ENCODE data around the gene POLE2.
A peak's percentile ranks its signal among the peaks of the same experiment; 100 is the strongest.
"Not testable (repeated sequence)": the region's sequence is repeated elsewhere in the genome, so short reads cannot be mapped to it uniquely, and the experiment has no call there.

The POLE2 gene

GRCh38 chr14:49687942-49688700 lies at the start of gene POLE2:
Gene POLE2 (minus strand): TSS chr14:49688214. CDS start chr14:49688203, 11 bp downstream.
- H3K27ac Mint-ChIP-seq = peak within 1 kb of the TSS; percentile 89
- peak; percentile 87 for DNase-seq
- H3K9me3 Mint-ChIP-seq = no peaks in the 10 kb centered on the region
- ATAC-seq = peak; percentile 93
- no peaks in the 10 kb centered on the region for H3K27me3 Mint-ChIP-seq
- H3K4me3 Mint-ChIP-seq = peak within 1 kb of the TSS; percentile 91
- H3K4me1 Mint-ChIP-seq = peaks cover 38% of the 10 kb centered on the region
- H3K36me3 Mint-ChIP-seq (ENCODE audit: low read depth) = peaks cover 21% of the 10 kb centered on the region

GRCh38 chr14:49735669-49736068 lies 47.7 kb upstream of the POLE2 start:
- DNase-seq; H3K27me3 Mint-ChIP-seq; H3K9me3 Mint-ChIP-seq; H3K36me3 Mint-ChIP-seq (ENCODE audit: low read depth); H3K4me3 Mint-ChIP-seq; H3K27ac Mint-ChIP-seq; H3K4me1 Mint-ChIP-seq; ATAC-seq: not testable (repeated sequence)

GRCh38 chr14:49733836-49734235 lies 45.8 kb upstream of the POLE2 start:
- DNase-seq (no peak), ATAC-seq (no peak)
- H3K4me3 Mint-ChIP-seq = no peak overlapping the region
- no peaks in the 10 kb centered on the region for H3K4me1 Mint-ChIP-seq
- no peak overlapping the region for H3K27ac Mint-ChIP-seq
- H3K27me3 Mint-ChIP-seq = no peaks in the 10 kb centered on the region
- no peaks in the 10 kb centered on the region for H3K9me3 Mint-ChIP-seq
- no peaks in the 10 kb centered on the region for H3K36me3 Mint-ChIP-seq (ENCODE audit: low read depth)

GRCh38 chr14:49732896-49733295 lies 44.9 kb upstream of the POLE2 start:
- H3K27me3 Mint-ChIP-seq = no peaks in the 10 kb centered on the region
- DNase-seq (no peak), ATAC-seq (no peak)
- H3K4me1 Mint-ChIP-seq = no peaks in the 10 kb centered on the region
- no peaks in the 10 kb centered on the region for H3K9me3 Mint-ChIP-seq
- H3K27ac Mint-ChIP-seq = no peak overlapping the region
- H3K36me3 Mint-ChIP-seq (ENCODE audit: low read depth) = no peaks in the 10 kb centered on the region
- no peak overlapping the region for H3K4me3 Mint-ChIP-seq

- Mint-ChIP-seq H3K36me3 (ENCODE audit: low read depth) (no peaks in the 10 kb centered on the region), H3K27ac (no peak overlapping the region), H3K27me3 (no peaks in the 10 kb centered on the region), H3K4me1 (no peaks in the 10 kb centered on the region), H3K4me3 (no peak overlapping the region), H3K9me3 (no peaks in the 10 kb centered on the region)
- DNase-seq (no peak), ATAC-seq (no peak)
These were observed 39.2 kb upstream of the POLE2 start for GRCh38 chr14:49727171-49727570.

- H3K36me3 Mint-ChIP-seq (ENCODE audit: low read depth) = peaks cover 14% of the 10 kb centered on the region
- not testable (repeated sequence) for H3K9me3 Mint-ChIP-seq, H3K27ac Mint-ChIP-seq, ATAC-seq, DNase-seq, H3K4me1 Mint-ChIP-seq, H3K4me3 Mint-ChIP-seq, H3K27me3 Mint-ChIP-seq
These were observed 33.9 kb upstream of the POLE2 start for GRCh38 chr14:49721733-49722435.

- Mint-ChIP-seq H3K27ac (no peak overlapping the region), H3K36me3 (ENCODE audit: low read depth) (peaks cover 16% of the 10 kb centered on the region), H3K9me3 (no peaks in the 10 kb centered on the region), H3K27me3 (no peaks in the 10 kb centered on the region), H3K4me3 (no peak overlapping the region), H3K4me1 (no peaks in the 10 kb centered on the region)
- DNase-seq = no peak
- no peak for ATAC-seq
These were observed 32.7 kb upstream of the POLE2 start for GRCh38 chr14:49720744-49721143.

- not testable (repeated sequence) for H3K4me1 Mint-ChIP-seq; H3K27me3 Mint-ChIP-seq; H3K27ac Mint-ChIP-seq; DNase-seq; H3K4me3 Mint-ChIP-seq; H3K36me3 Mint-ChIP-seq (ENCODE audit: low read depth); H3K9me3 Mint-ChIP-seq; ATAC-seq
These were observed 23.0 kb upstream of the POLE2 start for GRCh38 chr14:49710993-49711392.

- H3K36me3 Mint-ChIP-seq (ENCODE audit: low read depth); H3K4me3 Mint-ChIP-seq; H3K27ac Mint-ChIP-seq; DNase-seq; H3K4me1 Mint-ChIP-seq; ATAC-seq; H3K9me3 Mint-ChIP-seq; H3K27me3 Mint-ChIP-seq: not testable (repeated sequence)
These were observed 16.5 kb upstream of the POLE2 start for GRCh38 chr14:49704471-49704870.

- H3K27ac Mint-ChIP-seq = no peak overlapping the region
These were observed 16.0 kb upstream of the POLE2 start for GRCh38 chr14:49703965-49704364.

GRCh38 chr14:49702725-49703124 lies 14.7 kb upstream of the POLE2 start:
- peaks cover 3% of the 10 kb centered on the region for H3K9me3 Mint-ChIP-seq

More at GRCh38 chr14:49703965-49704364, 16.0 kb upstream of the POLE2 start:
- H3K4me1 Mint-ChIP-seq = no peaks in the 10 kb centered on the region
- H3K36me3 Mint-ChIP-seq (ENCODE audit: low read depth) = peaks cover 3% of the 10 kb centered on the region
- H3K27me3 Mint-ChIP-seq = no peaks in the 10 kb centered on the region
- H3K4me3 Mint-ChIP-seq = no peak overlapping the region
- ATAC-seq (no peak), DNase-seq (no peak)
- H3K9me3 Mint-ChIP-seq = peaks cover 3% of the 10 kb centered on the region

GRCh38 chr14:49693735-49694124 lies 5.7 kb upstream of the POLE2 start:
- not testable (repeated sequence) for H3K36me3 Mint-ChIP-seq (ENCODE audit: low read depth); H3K9me3 Mint-ChIP-seq; H3K27me3 Mint-ChIP-seq; ATAC-seq
- Mint-ChIP-seq H3K27ac (peak overlapping the region; percentile 14), H3K4me3 (peak overlapping the region; percentile 80), H3K4me1 (peaks cover 30% of the 10 kb centered on the region)
- DNase-seq = peak; percentile 14

More at GRCh38 chr14:49702725-49703124, 14.7 kb upstream of the POLE2 start:
- peaks cover 3% of the 10 kb centered on the region for H3K36me3 Mint-ChIP-seq (ENCODE audit: low read depth)
- H3K4me3 Mint-ChIP-seq = no peak overlapping the region
- no peak for DNase-seq
- no peak overlapping the region for H3K27ac Mint-ChIP-seq
- no peak for ATAC-seq
- no peaks in the 10 kb centered on the region for H3K27me3 Mint-ChIP-seq
- H3K4me1 Mint-ChIP-seq = no peaks in the 10 kb centered on the region

- H3K4me1 Mint-ChIP-seq = peaks cover 36% of the 10 kb centered on the region
- no peaks in the 10 kb centered on the region for H3K27me3 Mint-ChIP-seq
- DNase-seq = peak; percentile 78
These were observed 5.1 kb upstream of the POLE2 start, which contains the start of gene KLHDC1 for GRCh38 chr14:49692811-49693734. Gene KLHDC1 (plus strand): TSS chr14:49693120. CDS start chr14:49693195, 75 bp downstream.

GRCh38 chr14:49692193-49692757 lies 4.3 kb upstream of the POLE2 start:
- H3K4me1 Mint-ChIP-seq = peaks cover 37% of the 10 kb centered on the region
- H3K27me3 Mint-ChIP-seq = no peaks in the 10 kb centered on the region
- ATAC-seq (no peak), DNase-seq (no peak)
- H3K27ac Mint-ChIP-seq = peak overlapping the region; percentile 84
- H3K4me3 Mint-ChIP-seq = peak overlapping the region; percentile 80
- H3K9me3 Mint-ChIP-seq = no peaks in the 10 kb centered on the region
- peaks cover 2% of the 10 kb centered on the region for H3K36me3 Mint-ChIP-seq (ENCODE audit: low read depth)

More at GRCh38 chr14:49692811-49693734, 5.1 kb upstream of the POLE2 start, which contains the start of gene KLHDC1:
- peak within 1 kb of the TSS; percentile 84 for H3K27ac Mint-ChIP-seq
- H3K4me3 Mint-ChIP-seq = peak within 1 kb of the TSS; percentile 80
- peak; percentile 63 for ATAC-seq
- no peaks in the 10 kb centered on the region for H3K36me3 Mint-ChIP-seq (ENCODE audit: low read depth)
- H3K9me3 Mint-ChIP-seq = no peaks in the 10 kb centered on the region

Measured in activated naive CD8-positive, alpha-beta T cell treated with anti-CD3 and anti-CD28 coated beads, Interleukin-2, amount 50 U/mL, for 24 hours (primary cell).